ENCODE data around the gene SPATA46.

GRCh38 chr1:162365284-162366020 is 11.2 kb downstream of the SPATA46 start:
- TF ChIP-seq PRDM4 (tag by site-specific recombination; IDR thresholded peaks at IDR 0.05) (no peak), ZNF146 (tag by site-specific recombination; IDR thresholded peaks at IDR 0.05) (no peak), YY1 (tag by site-specific recombination; IDR thresholded peaks at IDR 0.05) (no peak), CTCF (tag by site-specific recombination; IDR thresholded peaks at IDR 0.05) (no peak)

All from HEK293 (cell line).